ENCODE data around the gene TTC21A.

The TTC21A gene

GRCh38 chr3:39086144-39086543 lies 21.3 kb upstream of the TTC21A start:
- no peak for TF ChIP-seq ISL1 (CRISPR knock-in tag; IDR thresholded peaks at IDR 0.05)
- TF ChIP-seq PPARA (CRISPR knock-in tag; IDR thresholded peaks at IDR 0.05; ENCODE audit: borderline replicate concordance), result no peak
- no peak for TF ChIP-seq RARB (CRISPR knock-in tag; IDR thresholded peaks at IDR 0.05)
- no peak for TF ChIP-seq PATZ1 (CRISPR knock-in tag; IDR thresholded peaks at IDR 0.05; ENCODE audit: borderline replicate concordance)
- no peak for TF ChIP-seq CSDC2 (CRISPR knock-in tag; IDR thresholded peaks at IDR 0.05)
- TF ChIP-seq, protein P1, sequence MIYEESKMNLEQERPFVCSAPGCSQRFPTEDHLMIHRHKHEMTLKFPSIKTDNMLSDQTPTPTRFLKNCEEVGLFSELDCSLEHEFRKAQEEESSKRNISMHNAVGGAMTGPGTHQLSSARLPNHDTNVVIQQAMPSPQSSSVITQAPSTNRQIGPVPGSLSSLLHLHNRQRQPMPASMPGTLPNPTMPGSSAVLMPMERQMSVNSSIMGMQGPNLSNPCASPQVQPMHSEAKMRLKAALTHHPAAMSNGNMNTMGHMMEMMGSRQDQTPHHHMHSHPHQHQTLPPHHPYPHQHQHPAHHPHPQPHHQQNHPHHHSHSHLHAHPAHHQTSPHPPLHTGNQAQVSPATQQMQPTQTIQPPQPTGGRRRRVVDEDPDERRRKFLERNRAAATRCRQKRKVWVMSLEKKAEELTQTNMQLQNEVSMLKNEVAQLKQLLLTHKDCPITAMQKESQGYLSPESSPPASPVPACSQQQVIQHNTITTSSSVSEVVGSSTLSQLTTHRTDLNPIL (CRISPR knock-in tag; IDR thresholded peaks at IDR 0.05; ENCODE audit: low read depth), result no peak
- TF ChIP-seq ZFP3 (CRISPR knock-in tag; IDR thresholded peaks at IDR 0.05), result no peak
- no peak for ATAC-seq

DNA sequence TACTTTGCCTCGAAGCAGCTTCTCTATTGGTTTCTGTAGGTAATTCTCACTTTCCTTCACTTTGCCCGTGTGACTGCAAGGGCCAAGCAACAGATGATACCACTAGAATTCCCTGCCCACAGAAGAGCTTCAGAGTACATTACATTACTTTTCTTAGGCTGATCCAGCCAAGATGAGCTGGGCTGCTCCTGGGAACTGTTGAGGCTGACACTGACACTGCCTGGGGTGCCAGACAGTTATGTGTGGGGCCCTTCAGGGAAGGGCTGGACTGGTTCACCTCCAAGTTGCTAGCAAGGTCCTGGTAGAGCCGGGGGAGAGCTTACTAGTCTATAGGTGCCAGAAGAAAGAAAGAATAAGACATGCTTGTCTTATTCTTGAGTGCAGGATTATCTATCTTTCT lies 19.0 kb upstream of the TTC21A start:
- no peak for TF ChIP-seq RARB (CRISPR knock-in tag; IDR thresholded peaks at IDR 0.05)
- TF ChIP-seq PATZ1 (CRISPR knock-in tag; IDR thresholded peaks at IDR 0.05; ENCODE audit: borderline replicate concordance), result no peak
- no peak for TF ChIP-seq OSR1 (CRISPR knock-in tag; IDR thresholded peaks at IDR 0.05)
- no peak for TF ChIP-seq CSRNP3 (CRISPR knock-in tag; IDR thresholded peaks at IDR 0.05)
- no peak for TF ChIP-seq ESRRG (CRISPR knock-in tag; IDR thresholded peaks at IDR 0.05)
- no peak for TF ChIP-seq ZNF70 (CRISPR knock-in tag; IDR thresholded peaks at IDR 0.05)
- no peak for TF ChIP-seq ZNF8 (CRISPR knock-in tag; IDR thresholded peaks at IDR 0.05)
- no peak for ATAC-seq

DNA sequence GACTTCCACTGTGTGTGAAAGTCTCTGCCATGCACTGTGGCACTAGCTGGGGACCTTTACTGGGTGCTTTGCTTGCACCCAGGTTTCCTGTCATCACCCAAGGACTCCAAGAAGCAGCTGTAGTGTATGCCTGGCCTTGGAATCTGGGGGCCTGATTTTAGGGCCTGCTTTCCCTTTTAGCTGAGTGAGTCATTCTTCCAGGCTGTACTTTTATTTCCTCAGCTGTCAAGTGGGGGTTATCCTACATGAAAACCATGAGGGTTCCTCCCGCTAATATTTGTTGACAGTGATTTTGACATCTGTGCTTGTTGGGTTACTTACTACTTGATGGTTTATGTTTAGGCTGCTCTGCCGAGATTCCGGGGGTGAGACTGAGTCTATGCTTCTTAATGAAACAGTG lies 18.6 kb upstream of the TTC21A start:
- ATAC-seq, result no peak
- no peak for TF ChIP-seq ISL1 (CRISPR knock-in tag; IDR thresholded peaks at IDR 0.05)
- no peak for TF ChIP-seq ARNTL (CRISPR knock-in tag; IDR thresholded peaks at IDR 0.05; ENCODE audit: borderline replicate concordance, low read depth)
- no peak for TF ChIP-seq ZNF70 (CRISPR knock-in tag; IDR thresholded peaks at IDR 0.05)
- no peak for TF ChIP-seq CSRNP3 (CRISPR knock-in tag; IDR thresholded peaks at IDR 0.05)
- no peak for TF ChIP-seq ESRRG (CRISPR knock-in tag; IDR thresholded peaks at IDR 0.05)
- TF ChIP-seq POU6F1 (CRISPR knock-in tag; IDR thresholded peaks at IDR 0.05; ENCODE audit: borderline replicate concordance, low read depth), result no peak
- TF ChIP-seq TCF4 (CRISPR knock-in tag; IDR thresholded peaks at IDR 0.05; ENCODE audit: borderline replicate concordance), result no peak
- TF ChIP-seq RARB (CRISPR knock-in tag; IDR thresholded peaks at IDR 0.05), result no peak

- no peak for ATAC-seq
- TF ChIP-seq TOX (CRISPR knock-in tag; IDR thresholded peaks at IDR 0.05; ENCODE audit: borderline replicate concordance) (no peak), SNAI2 (CRISPR knock-in tag; IDR thresholded peaks at IDR 0.05) (no peak), RARB (CRISPR knock-in tag; IDR thresholded peaks at IDR 0.05) (no peak), ZNF8 (CRISPR knock-in tag; IDR thresholded peaks at IDR 0.05) (no peak), ZFP30 (CRISPR knock-in tag; IDR thresholded peaks at IDR 0.05) (no peak), PPARA (CRISPR knock-in tag; IDR thresholded peaks at IDR 0.05; ENCODE audit: borderline replicate concordance) (no peak), ZFP3 (CRISPR knock-in tag; IDR thresholded peaks at IDR 0.05) (no peak), ZNF565 (CRISPR knock-in tag; conservative IDR thresholded peaks at IDR 0.05; ENCODE audit: low read depth) (no peak), ZC3H10 (CRISPR knock-in tag; IDR thresholded peaks at IDR 0.05) (no peak), ISL1 (CRISPR knock-in tag; IDR thresholded peaks at IDR 0.05) (no peak), TCF4 (CRISPR knock-in tag; IDR thresholded peaks at IDR 0.05; ENCODE audit: borderline replicate concordance) (no peak), ARNTL (CRISPR knock-in tag; IDR thresholded peaks at IDR 0.05; ENCODE audit: borderline replicate concordance, low read depth) (no peak), ZNF70 (CRISPR knock-in tag; IDR thresholded peaks at IDR 0.05) (no peak), GLIS3 (CRISPR knock-in tag; IDR thresholded peaks at IDR 0.05) (no peak), ESRRG (CRISPR knock-in tag; IDR thresholded peaks at IDR 0.05) (no peak)
- TF ChIP-seq, protein P2, sequence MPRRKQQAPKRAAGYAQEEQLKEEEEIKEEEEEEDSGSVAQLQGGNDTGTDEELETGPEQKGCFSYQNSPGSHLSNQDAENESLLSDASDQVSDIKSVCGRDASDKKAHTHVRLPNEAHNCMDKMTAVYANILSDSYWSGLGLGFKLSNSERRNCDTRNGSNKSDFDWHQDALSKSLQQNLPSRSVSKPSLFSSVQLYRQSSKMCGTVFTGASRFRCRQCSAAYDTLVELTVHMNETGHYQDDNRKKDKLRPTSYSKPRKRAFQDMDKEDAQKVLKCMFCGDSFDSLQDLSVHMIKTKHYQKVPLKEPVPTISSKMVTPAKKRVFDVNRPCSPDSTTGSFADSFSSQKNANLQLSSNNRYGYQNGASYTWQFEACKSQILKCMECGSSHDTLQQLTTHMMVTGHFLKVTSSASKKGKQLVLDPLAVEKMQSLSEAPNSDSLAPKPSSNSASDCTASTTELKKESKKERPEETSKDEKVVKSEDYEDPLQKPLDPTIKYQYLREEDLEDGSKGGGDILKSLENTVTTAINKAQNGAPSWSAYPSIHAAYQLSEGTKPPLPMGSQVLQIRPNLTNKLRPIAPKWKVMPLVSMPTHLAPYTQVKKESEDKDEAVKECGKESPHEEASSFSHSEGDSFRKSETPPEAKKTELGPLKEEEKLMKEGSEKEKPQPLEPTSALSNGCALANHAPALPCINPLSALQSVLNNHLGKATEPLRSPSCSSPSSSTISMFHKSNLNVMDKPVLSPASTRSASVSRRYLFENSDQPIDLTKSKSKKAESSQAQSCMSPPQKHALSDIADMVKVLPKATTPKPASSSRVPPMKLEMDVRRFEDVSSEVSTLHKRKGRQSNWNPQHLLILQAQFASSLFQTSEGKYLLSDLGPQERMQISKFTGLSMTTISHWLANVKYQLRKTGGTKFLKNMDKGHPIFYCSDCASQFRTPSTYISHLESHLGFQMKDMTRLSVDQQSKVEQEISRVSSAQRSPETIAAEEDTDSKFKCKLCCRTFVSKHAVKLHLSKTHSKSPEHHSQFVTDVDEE (CRISPR knock-in tag; IDR thresholded peaks at IDR 0.05), result no peak
Measured at GRCh38 chr3:39090922-39091321, 16.6 kb upstream of the TTC21A start.

All from SK-N-SH treated with all-trans-retinoic acid at 6 μM for 48 hours (cell line).